ENCODE results near the gene TGFA.

TGFA gene

DNA sequence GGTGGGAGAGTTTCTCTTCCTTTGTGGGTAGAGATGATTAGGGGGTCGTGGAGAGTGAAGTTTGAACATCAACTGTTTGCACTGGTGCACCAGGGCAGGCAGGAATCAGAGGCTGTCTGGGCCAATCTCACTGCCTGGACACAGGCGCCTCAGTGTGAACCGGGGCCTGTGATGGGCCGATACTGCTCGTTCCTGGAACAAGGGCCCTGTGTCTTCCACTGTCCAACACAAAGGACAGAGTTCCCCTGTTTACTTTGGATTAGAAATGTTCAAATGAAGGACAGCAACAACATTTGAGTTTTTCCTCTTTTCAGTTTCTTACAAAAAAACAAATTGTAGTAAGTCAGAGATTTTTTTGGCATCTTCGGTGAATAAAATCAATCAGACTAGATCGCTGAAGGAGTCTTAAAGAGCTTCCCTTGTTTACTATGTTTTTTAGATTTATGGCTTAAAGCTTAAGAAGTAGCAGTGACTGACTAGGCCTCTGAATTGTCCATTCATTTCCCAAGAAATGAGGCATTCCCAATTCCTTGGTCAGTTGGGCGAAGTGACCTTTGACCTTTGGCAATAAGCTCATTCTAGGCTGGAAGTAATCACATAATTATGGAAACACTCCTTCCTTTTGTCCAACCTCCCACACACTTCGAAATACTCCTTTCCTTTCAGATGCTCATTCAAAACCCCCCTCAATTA lies 11.6 kb upstream of the TGFA start:
- in situ Hi-C loops (cut with HindIII; ENCODE audit: low sequenced_read_pairs), result no loop called here
- H3K4me3 ChIP-seq (ENCODE audit: low read depth, low read length), result no peak overlapping the region
- TF ChIP-seq, protein P1, sequence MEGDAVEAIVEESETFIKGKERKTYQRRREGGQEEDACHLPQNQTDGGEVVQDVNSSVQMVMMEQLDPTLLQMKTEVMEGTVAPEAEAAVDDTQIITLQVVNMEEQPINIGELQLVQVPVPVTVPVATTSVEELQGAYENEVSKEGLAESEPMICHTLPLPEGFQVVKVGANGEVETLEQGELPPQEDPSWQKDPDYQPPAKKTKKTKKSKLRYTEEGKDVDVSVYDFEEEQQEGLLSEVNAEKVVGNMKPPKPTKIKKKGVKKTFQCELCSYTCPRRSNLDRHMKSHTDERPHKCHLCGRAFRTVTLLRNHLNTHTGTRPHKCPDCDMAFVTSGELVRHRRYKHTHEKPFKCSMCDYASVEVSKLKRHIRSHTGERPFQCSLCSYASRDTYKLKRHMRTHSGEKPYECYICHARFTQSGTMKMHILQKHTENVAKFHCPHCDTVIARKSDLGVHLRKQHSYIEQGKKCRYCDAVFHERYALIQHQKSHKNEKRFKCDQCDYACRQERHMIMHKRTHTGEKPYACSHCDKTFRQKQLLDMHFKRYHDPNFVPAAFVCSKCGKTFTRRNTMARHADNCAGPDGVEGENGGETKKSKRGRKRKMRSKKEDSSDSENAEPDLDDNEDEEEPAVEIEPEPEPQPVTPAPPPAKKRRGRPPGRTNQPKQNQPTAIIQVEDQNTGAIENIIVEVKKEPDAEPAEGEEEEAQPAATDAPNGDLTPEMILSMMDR (IDR thresholded peaks at IDR 0.05; ENCODE audit: low read depth, low read length), result no peak
- no peak for DNase-seq (ENCODE audit: low read depth, low spot score)

DNA sequence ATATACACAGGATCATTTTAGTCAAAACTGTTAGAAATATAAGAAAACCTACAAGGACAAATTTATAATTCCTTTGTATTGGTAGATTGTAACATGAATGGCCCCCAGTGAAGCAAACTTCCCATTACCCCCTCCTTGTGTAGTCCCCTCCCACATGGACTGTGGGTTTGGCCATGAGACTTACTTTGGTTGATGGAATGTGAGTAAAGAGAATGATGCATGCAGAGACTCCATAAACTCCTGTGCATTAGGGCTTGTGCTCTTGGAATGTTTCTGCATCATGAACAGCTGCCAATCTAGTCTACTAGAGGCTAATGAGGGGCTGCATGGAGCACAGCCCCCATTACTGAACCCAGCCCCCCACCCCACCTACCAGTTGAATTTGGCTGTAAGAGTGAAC lies 8.3 kb upstream of the TGFA start:
- TF ChIP-seq, protein P1 (IDR thresholded peaks at IDR 0.05; ENCODE audit: low read depth, low read length), result no peak

DNA sequence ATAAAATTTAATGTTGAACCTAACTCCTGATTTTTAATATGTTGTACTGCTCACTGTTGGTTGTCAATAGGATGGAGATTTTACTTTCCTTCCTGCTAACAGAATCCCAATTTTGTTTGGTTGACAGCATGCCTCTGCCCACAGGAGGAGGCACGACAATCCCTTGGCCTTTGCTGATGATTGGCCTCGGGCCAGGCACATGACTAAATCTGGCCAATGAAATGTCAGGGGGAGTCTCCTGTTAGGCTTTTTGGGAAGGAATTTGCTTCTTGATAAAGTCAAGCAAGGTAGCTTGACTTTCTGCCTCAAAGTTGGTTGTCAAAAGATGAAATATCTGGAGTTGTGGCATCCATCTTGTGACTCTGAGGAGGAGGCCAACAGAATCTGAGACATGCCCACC lies 6.8 kb upstream of the TGFA start:
- H3K4me3 ChIP-seq (ENCODE audit: low read depth, low read length), result no peak overlapping the region
- no peak for DNase-seq (ENCODE audit: low read depth, low spot score)
- TF ChIP-seq, protein P1 (IDR thresholded peaks at IDR 0.05; ENCODE audit: low read depth, low read length), result no peak
- in situ Hi-C loops (cut with HindIII; ENCODE audit: low sequenced_read_pairs), result no loop called here

More for the DNA sequence above, 8.3 kb upstream of the TGFA start:
- H3K4me3 ChIP-seq (ENCODE audit: low read depth, low read length), result no peak overlapping the region
- no peak for DNase-seq (ENCODE audit: low read depth, low spot score)
- in situ Hi-C loops (cut with HindIII; ENCODE audit: low sequenced_read_pairs), result no loop called here

DNA sequence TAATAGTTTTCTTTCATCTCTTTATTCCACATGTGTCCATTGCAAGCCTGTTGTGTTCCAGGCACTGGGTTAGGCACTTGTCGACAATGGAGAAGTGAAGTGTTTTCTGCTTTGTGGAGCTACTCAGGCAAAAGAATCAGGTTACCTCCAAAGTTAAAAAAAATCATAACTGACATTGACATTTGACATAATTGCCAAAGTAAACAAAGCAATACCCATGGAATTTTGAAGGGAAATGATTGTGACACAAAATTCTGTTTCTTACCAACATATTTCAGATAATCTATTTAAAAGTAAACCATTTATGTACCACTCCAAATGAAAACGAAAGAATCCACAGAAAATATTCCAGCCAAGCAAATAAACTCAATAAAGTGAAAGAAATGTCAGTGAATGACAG lies 6.4 kb upstream of the TGFA start:
- in situ Hi-C loops (cut with HindIII; ENCODE audit: low sequenced_read_pairs), result no loop called here
- TF ChIP-seq, protein P1 (IDR thresholded peaks at IDR 0.05; ENCODE audit: low read depth, low read length), result no peak
- H3K4me3 ChIP-seq (ENCODE audit: low read depth, low read length), result no peak overlapping the region
- no peak for DNase-seq (ENCODE audit: low read depth, low spot score)

DNA sequence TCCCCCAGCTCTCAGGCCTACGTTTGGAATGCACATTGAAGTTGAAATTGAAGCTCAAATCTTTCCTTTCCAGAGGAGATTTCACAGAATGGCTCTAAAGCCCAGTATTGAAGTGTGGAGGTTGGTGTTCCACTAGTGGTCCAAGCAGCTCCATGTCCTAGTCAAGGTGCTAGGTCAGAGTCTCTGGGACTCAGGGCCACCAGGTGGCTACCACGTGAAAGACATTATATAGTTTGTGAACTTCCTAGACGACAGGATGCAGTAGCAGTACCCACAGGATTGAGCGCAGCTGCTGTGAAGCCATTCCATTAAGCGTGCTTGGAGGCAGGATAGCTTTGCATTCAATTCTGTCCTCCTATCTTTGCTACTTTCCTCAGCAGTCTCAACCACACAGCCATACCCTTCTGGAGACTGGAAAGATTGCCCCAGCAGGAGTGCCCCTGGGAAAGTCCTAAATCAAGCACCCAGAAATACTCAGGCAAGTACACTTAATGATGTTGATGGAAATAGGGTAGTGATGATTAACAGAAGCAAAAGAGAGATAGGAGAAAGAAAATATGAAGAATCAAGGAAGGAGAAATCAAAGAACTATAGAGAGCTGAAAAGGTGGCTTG lies 4.7 kb upstream of the TGFA start:
- in situ Hi-C loops (cut with HindIII; ENCODE audit: low sequenced_read_pairs), result no loop called here
- TF ChIP-seq, protein P1 (IDR thresholded peaks at IDR 0.05; ENCODE audit: low read depth, low read length), result no peak

DNA sequence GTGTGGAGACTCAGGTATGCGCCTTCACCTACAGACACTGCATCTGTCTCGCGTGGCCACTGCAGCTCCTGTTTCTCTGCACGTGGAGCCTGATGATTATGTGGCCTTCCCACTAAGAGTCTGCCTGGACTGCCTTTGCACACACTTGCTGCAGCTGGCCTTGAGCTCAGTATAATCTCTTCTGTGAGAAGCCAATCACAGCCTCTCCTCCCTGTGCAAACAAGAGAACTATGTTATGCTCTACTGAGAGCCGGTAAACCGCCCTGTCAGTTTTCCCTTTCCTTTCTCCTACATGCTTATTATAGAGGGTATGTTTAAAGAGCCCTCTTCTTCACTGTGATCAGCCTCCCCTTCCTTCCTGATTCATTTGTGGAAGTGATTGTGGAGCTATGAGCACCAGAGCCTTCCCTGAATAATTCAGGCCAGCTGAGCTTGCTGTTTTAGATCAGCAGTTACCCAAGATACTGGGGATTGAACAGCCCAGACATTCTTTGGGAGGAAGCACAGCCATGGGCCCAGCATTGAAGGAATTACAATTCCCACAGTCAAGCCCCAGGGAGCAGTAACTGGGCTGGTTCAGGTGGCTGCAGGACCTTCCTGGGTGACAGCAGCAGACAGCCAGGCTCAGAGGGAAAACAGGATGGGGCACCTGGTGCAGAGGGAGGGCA lies 3.7 kb upstream of the TGFA start:
- H3K4me3 ChIP-seq (ENCODE audit: low read depth, low read length), result no peak overlapping the region
- DNase-seq (ENCODE audit: low read depth, low spot score), result no peak
- in situ Hi-C loops (cut with HindIII; ENCODE audit: low sequenced_read_pairs), result no loop called here
- TF ChIP-seq, protein P1 (IDR thresholded peaks at IDR 0.05; ENCODE audit: low read depth, low read length), result no peak

More for the DNA sequence above, 4.7 kb upstream of the TGFA start:
- DNase-seq (ENCODE audit: low read depth, low spot score), result no peak
- H3K4me3 ChIP-seq (ENCODE audit: low read depth, low read length), result no peak overlapping the region

Data from astrocyte of the spinal cord (primary cell).